CD4-positive, alpha-beta memory T cell (primary cell): ENCODE data around the gene ZBTB32. TPM values are rescaled to one million over a fixed set of nuclear protein-coding genes. Genes with fewer than 3 reads are reported as not detected.
A peak's percentile ranks its signal among the peaks of the same experiment; 100 is the strongest.

ENCODE experiments used
- CTCF ChIA-PET: fragments of 350-600 bp; sonication (Branson Sonifier 250); formaldehyde crosslinking; loops from one replicate; lab custom pipeline; 2021; ENCODE audit warnings: inconsistent platforms; ENCODE audit not compliant: partially characterized antibody; lab: Charles Lee
- POLR2A ChIA-PET: fragments of 350-600 bp; sonication (Branson Sonifier 250); formaldehyde crosslinking; loops from one replicate; lab custom pipeline; 2021; ENCODE audit not compliant: partially characterized antibody; lab: Charles Lee
- DNase-seq, 5 donors: peaks; one replicate each; pipeline versions ENCODE4 v3.0.0 to v3.0.0-alpha.2; 2020 to 2022; ENCODE audit warnings: mixed read lengths in 1 of 5
- H3K27ac ChIP-seq: one replicate; pipeline ENCODE4 v1.7.0; 2013; ENCODE audit warnings: low read depth, low read length
- H3K27me3 ChIP-seq: 2 replicates; pipeline ENCODE4 v1.7.0; 2013; ENCODE audit warnings: mild to moderate bottlenecking, low read length, moderate library complexity; ENCODE audit not compliant: insufficient read depth
- H3K36me3 ChIP-seq: 2 replicates; pipeline ENCODE4 v1.7.0; 2013; ENCODE audit warnings: mild to moderate bottlenecking, low read length, moderate library complexity; ENCODE audit not compliant: insufficient read depth
- H3K4me1 ChIP-seq: 2 replicates; pipeline ENCODE4 v1.7.0; 2013; ENCODE audit warnings: mild to moderate bottlenecking, low read length, moderate library complexity; ENCODE audit not compliant: insufficient read depth
- H3K4me3 ChIP-seq, 2 donors: one replicate each; pipeline ENCODE4 v1.7.0; 2013; ENCODE audit warnings: low read length in 2 of 2, mild to moderate bottlenecking in 1 of 2
- H3K9me3 ChIP-seq, 2 donors: one replicate each; pipeline ENCODE4 v1.7.0; 2013; ENCODE audit warnings: low read length in 2 of 2, control low read depth in 1 of 2; ENCODE audit not compliant: control insufficient read depth in 1 of 2
- H3K27ac Mint-ChIP-seq, 7 donors: one replicate each; pipeline ENCODE4 v1.8.0; 2020 to 2021; ENCODE audit warnings: mixed read lengths in 7 of 7, mild to moderate bottlenecking in 6 of 7, inconsistent platforms in 3 of 7, moderate library complexity in 3 of 7
- H3K27me3 Mint-ChIP-seq, 2 donors: one replicate each; pipeline ENCODE4 v1.8.0; 2020 to 2021; ENCODE audit warnings: mixed read lengths in 2 of 2
- H3K36me3 Mint-ChIP-seq, 2 donors: one replicate each; pipeline ENCODE4 v1.8.0; 2020 to 2021; ENCODE audit warnings: mixed read lengths in 2 of 2, inconsistent platforms in 1 of 2, mild to moderate bottlenecking in 1 of 2
- H3K4me1 Mint-ChIP-seq, 4 donors: one replicate each; pipeline ENCODE4 v1.8.0; 2020 to 2021; ENCODE audit warnings: mixed read lengths in 4 of 4, mild to moderate bottlenecking in 1 of 4
- H3K4me3 Mint-ChIP-seq, 8 donors: one replicate each; pipeline ENCODE4 v1.8.0; 2020 to 2021; ENCODE audit warnings: mixed read lengths in 8 of 8, mild to moderate bottlenecking in 7 of 8, moderate library complexity in 6 of 8, inconsistent platforms in 3 of 8
- H3K9me3 Mint-ChIP-seq, 8 donors: one replicate each; pipeline ENCODE4 v1.8.0; 2020 to 2021; ENCODE audit warnings: mixed read lengths in 8 of 8, mild to moderate bottlenecking in 5 of 8, inconsistent platforms in 3 of 8, moderate library complexity in 1 of 8
- intact Hi-C: fragments of 100-400 bp; cut with micrococcal nuclease; formaldehyde crosslinking; loops from one replicate; pipeline ENCODE4 v1.15.1; 2023
- polyA plus RNA-seq, 2 donors: library from polyadenylated mRNA; unstranded; fragments of 300-500 nt; fragmentation: Illumina TruSeq; gene quantifications; one replicate each; pipeline ENCODE4 v1.2.3, GENCODE V29; 2021
- total RNA-seq, 2 experiments: library from RNA; stranded (reverse); gene quantifications; one replicate each; pipeline ENCODE4 v1.2.3, GENCODE V29; 2021

Gene ZBTB32
- total and polyA plus RNA-seq, 4 experiments from 2014 or later, result 0.45 to 0.50 (median 0.49) TPM; not detected in 1

DNA sequence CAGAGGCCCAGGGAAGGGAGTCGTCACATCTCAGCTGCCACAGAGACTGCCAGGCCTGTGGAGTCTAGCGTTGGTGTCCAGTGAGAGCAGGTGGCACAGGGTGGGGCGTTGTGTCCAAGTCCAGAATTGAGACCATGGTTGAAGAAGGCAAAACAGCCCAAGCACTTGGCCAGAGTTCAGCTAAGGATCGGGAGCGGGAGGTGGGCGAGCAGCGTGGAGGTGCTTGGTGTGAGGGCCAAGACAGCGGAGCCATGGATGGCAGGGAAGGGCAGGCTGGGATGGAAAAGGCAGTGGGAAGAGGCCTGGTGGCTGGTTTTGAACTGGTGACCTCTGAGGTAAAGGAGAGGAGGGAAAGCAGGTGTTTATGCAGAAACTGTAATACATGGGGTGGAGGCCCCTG lies 29.9 kb downstream of the ZBTB32 start:
- H3K36me3 ChIP-seq, result peaks cover 63% of the 10 kb centered on the region
- Mint-ChIP-seq H3K4me3 (peak overlapping the region in 1 of 8 donors; percentile 0), H3K27ac (peak overlapping the region; percentile 11 to 78 (median 52)), H3K27me3 (no peaks in the 10 kb centered on the region), H3K4me1 (peaks cover 6 to 30% (median 21%) of the 10 kb centered on the region in 4 donors), H3K36me3 (peaks cover 38 to 65% of the 10 kb centered on the region in 2 donors), H3K9me3 (no peaks in the 10 kb centered on the region)
- peaks cover 15% of the 10 kb centered on the region for H3K4me1 ChIP-seq
- ChIA-PET POLR2A (interaction anchor here (1.0 to 4.2 kb wide), 3 partner anchors 10 to 15 kb away, joined by 3 to 13 read pairs (median 3); partner anchors contain the start of genes LIN37, PSENEN and U2AF1L4), CTCF (no interaction called here)
- no peak overlapping the region for H3K4me3 ChIP-seq
- no peaks in the 10 kb centered on the region for H3K27me3 ChIP-seq
- DNase-seq, result no peak
- H3K27ac ChIP-seq, result no peak overlapping the region
- no peaks in the 10 kb centered on the region for H3K9me3 ChIP-seq
- intact Hi-C loops, result no loop called here

- Mint-ChIP-seq H3K4me3 (no peak overlapping the region), H3K4me1 (peaks cover 6 to 33% (median 22%) of the 10 kb centered on the region in 4 donors), H3K9me3 (no peaks in the 10 kb centered on the region), H3K27ac (peak overlapping the region in 2 of 7 donors; percentile 42 to 77), H3K36me3 (peaks cover 33 to 59% of the 10 kb centered on the region in 2 donors), H3K27me3 (no peaks in the 10 kb centered on the region)
- intact Hi-C loops, result no loop called here
- peaks cover 21% of the 10 kb centered on the region for H3K4me1 ChIP-seq
- H3K36me3 ChIP-seq, result peaks cover 57% of the 10 kb centered on the region
- H3K9me3 ChIP-seq, result no peaks in the 10 kb centered on the region
- ChIA-PET POLR2A (interaction anchor here (1.0 to 4.2 kb wide), 3 partner anchors 9 to 16 kb away, joined by 3 to 13 read pairs (median 3); partner anchors contain the start of genes LIN37, PSENEN and U2AF1L4), CTCF (no interaction called here)
- H3K27me3 ChIP-seq, result no peaks in the 10 kb centered on the region
- H3K4me3 ChIP-seq, result no peak overlapping the region
- no peak overlapping the region for H3K27ac ChIP-seq
- DNase-seq, result no peak
Observed at GRCh38 chr19:35734889-35735288, 30.5 kb downstream of the ZBTB32 start.

- Mint-ChIP-seq H3K9me3 (no peaks in the 10 kb centered on the region), H3K36me3 (peaks cover 18 to 47% of the 10 kb centered on the region in 2 donors), H3K27ac (peak overlapping the region in 6 of 7 donors; percentile 10 to 91 (median 64)), H3K27me3 (no peaks in the 10 kb centered on the region), H3K4me3 (peak overlapping the region in 1 of 8 donors; percentile 57), H3K4me1 (peaks cover 7 to 50% (median 27%) of the 10 kb centered on the region in 4 donors)
- Histone ChIP-seq H3K4me3 (no peak overlapping the region), H3K4me1 (peaks cover 34% of the 10 kb centered on the region), H3K27ac (no peak overlapping the region), H3K9me3 (no peaks in the 10 kb centered on the region), H3K36me3 (peaks cover 34% of the 10 kb centered on the region), H3K27me3 (no peaks in the 10 kb centered on the region)
- CTCF ChIA-PET, result interaction anchor here (0.6 to 2.0 kb wide), 9 partner anchors 8 to 82 kb away, joined by 3 to 11 read pairs (median 4); partner anchors contain the start of genes LIN37, PSENEN and U2AF1L4
- POLR2A ChIA-PET, result interaction anchor here (0.8 to 5.7 kb wide), 6 partner anchors 7 to 89 kb away, joined by 3 to 30 read pairs (median 12); partner anchors contain the start of genes COX6B1, LIN37, PSENEN and U2AF1L4
- DNase-seq, result peak in 2 of 5 donors; percentile 31 to 37
- intact Hi-C loops, result no loop called here
Observed at GRCh38 chr19:35736913-35737886, 32.8 kb downstream of the ZBTB32 start.

DNA sequence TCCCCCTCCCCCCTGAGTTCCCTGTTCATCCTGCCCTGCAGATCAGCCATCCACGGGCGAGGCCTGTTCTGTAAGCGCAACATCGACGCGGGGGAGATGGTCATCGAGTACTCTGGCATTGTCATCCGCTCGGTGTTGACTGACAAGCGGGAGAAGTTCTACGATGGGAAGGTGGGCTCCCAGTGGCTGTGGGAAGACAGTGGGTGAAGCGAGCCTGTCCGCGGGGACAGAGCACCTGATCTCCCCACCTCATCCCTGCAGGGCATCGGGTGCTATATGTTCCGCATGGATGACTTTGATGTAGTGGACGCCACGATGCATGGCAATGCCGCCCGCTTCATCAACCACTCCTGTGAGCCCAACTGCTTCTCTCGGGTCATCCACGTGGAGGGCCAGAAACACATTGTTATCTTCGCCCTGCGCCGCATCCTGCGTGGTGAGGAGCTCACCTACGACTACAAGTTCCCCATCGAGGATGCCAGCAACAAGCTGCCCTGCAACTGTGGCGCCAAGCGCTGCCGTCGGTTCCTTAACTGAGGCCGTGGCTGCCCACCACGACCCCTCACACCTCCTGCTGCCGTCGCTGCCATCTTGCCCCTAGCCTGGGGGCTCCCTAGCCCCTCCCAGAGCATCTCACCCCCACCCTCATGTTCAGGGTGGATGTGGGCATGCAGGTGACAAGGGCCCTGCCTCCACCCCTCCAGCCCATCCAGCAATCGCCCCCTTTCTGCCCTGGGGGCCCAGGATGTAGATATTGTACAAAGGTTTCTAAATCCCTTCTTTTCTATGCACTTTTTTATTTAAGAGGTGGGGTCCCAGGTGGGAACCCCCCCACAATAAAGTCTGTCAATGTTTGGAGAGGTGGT lies 33.9 kb downstream of the ZBTB32 start:
- Histone ChIP-seq H3K27me3 (no peaks in the 10 kb centered on the region), H3K4me1 (peaks cover 44% of the 10 kb centered on the region), H3K36me3 (peaks cover 29% of the 10 kb centered on the region), H3K4me3 (no peak overlapping the region), H3K9me3 (no peaks in the 10 kb centered on the region), H3K27ac (no peak overlapping the region)
- Mint-ChIP-seq H3K9me3 (no peaks in the 10 kb centered on the region), H3K27me3 (no peaks in the 10 kb centered on the region), H3K27ac (peak overlapping the region in 5 of 7 donors; percentile 14 to 81 (median 42)), H3K36me3 (peaks cover 22 to 49% of the 10 kb centered on the region in 2 donors), H3K4me1 (peaks cover 12 to 58% (median 36%) of the 10 kb centered on the region in 4 donors), H3K4me3 (peak overlapping the region in 5 of 8 donors; percentile 17 to 98 (median 29))
- ChIA-PET POLR2A (interaction anchor here (1.1 to 5.7 kb wide), 3 partner anchors 11 to 90 kb away, joined by 3 to 30 read pairs (median 11); partner anchors contain the start of genes COX6B1 and LIN37), CTCF (interaction anchor here (1.4 to 2.0 kb wide), 5 partner anchors 11 to 45 kb away, joined by 3 to 11 read pairs (median 8); partner anchors contain the start of gene LIN37)
- DNase-seq, result no peak
- intact Hi-C loops, result no loop called here

- H3K4me3 Mint-ChIP-seq, result peak overlapping the region in 6 of 8 donors; percentile 17 to 98 (median 30)
- H3K27ac Mint-ChIP-seq, result peak overlapping the region in 4 of 7 donors; percentile 14 to 74 (median 48)
- H3K27ac ChIP-seq, result no peak overlapping the region
- no peaks in the 10 kb centered on the region for H3K27me3 ChIP-seq
- H3K9me3 Mint-ChIP-seq, result no peaks in the 10 kb centered on the region
- peaks cover 27% of the 10 kb centered on the region for H3K36me3 ChIP-seq
- intact Hi-C loops, result no loop called here
- H3K36me3 Mint-ChIP-seq, result peaks cover 21 to 46% of the 10 kb centered on the region in 2 donors
- H3K4me1 ChIP-seq, result peaks cover 50% of the 10 kb centered on the region
- ChIA-PET POLR2A (interaction anchor here (1.1 to 5.7 kb wide), 5 partner anchors 9 to 91 kb away, joined by 3 to 37 read pairs (median 19); partner anchors contain the start of genes COX6B1, HSPB6, KMT2B and LIN37), CTCF (interaction anchor here (1.5 to 2.2 kb wide), 2 partner anchors 12 to 20 kb away, joined by 3 to 6 read pairs; partner anchors contain the start of gene KMT2B)
- H3K27me3 Mint-ChIP-seq, result no peaks in the 10 kb centered on the region
- H3K9me3 ChIP-seq, result no peaks in the 10 kb centered on the region
- no peak for DNase-seq
- H3K4me3 ChIP-seq, result no peak overlapping the region
- H3K4me1 Mint-ChIP-seq, result peaks cover 15 to 61% (median 39%) of the 10 kb centered on the region in 4 donors
Observed at GRCh38 chr19:35738887-35739229, 34.5 kb downstream of the ZBTB32 start.
